AG04450 (cell line): Measurements from ENCODE around the gene ADGRE1. TPM values are rescaled to one million over a fixed set of nuclear protein-coding genes. Genes with fewer than 3 reads are reported as not detected.

Experiments used
- CTCF ChIA-PET: fragments of 300-600, 350-600 bp; formaldehyde crosslinking; extraction: SDS; loops from one replicate; lab custom pipeline; 2022; ENCODE audit warnings: antibody characterized with exemption, inconsistent platforms; lab: Charles Lee
- POLR2A ChIA-PET: fragments of 350-600 bp; formaldehyde crosslinking; extraction: SDS; loops from one replicate; lab custom pipeline; 2021; ENCODE audit warnings: antibody characterized with exemption, inconsistent platforms; lab: Yijun Ruan, JAX
- DNase-seq: peaks from one replicate; pipeline ENCODE4 v3.0.0-alpha.2; 2011; ENCODE audit warnings: low read depth, low spot score
- H3K27ac ChIP-seq: one replicate; pipeline ENCODE4 v1.5.1; 2012; ENCODE audit warnings: low read depth, low read length, control low read depth
- H3K27me3 ChIP-seq: one replicate; pipeline ENCODE4 v1.6.0; 2012; ENCODE audit warnings: low read length; ENCODE audit not compliant: control insufficient read depth, insufficient read depth
- H3K4me3 ChIP-seq: 2 replicates; pipeline ENCODE4 v1.5.1; 2011; ENCODE audit warnings: mild to moderate bottlenecking, low read depth, low read length, control low read depth
- H3K9me3 ChIP-seq: 2 replicates; pipeline ENCODE4 v1.5.1; 2012; ENCODE audit warnings: low read length; ENCODE audit not compliant: control insufficient read depth, insufficient read depth
- polyA plus RNA-seq: library from polyadenylated mRNA; depleted of rRNA; stranded (reverse); fragments of >200 nt; gene quantifications from 2 replicates; pipeline ENCODE4 v1.2.3, GENCODE V29; 2011; rRNA removed
- small RNA-seq: library from RNA; depleted of rRNA; stranded (forward); fragments of <200 nt; gene quantifications from one replicate; pipeline ENCODE3, GENCODE V24; 2012; ENCODE audit warnings: low read depth; ENCODE audit not compliant: insufficient read length
- TF ChIP-seq, protein P1 (sequence below): IDR thresholded peaks from 2 replicates; pipeline ENCODE4 v1.5.1; 2011; ENCODE audit warnings: low read depth, low read length, control low read depth, inconsistent platforms

ADGRE1 gene
- polyA plus RNA-seq, 1 experiment, result not detected

DNA sequence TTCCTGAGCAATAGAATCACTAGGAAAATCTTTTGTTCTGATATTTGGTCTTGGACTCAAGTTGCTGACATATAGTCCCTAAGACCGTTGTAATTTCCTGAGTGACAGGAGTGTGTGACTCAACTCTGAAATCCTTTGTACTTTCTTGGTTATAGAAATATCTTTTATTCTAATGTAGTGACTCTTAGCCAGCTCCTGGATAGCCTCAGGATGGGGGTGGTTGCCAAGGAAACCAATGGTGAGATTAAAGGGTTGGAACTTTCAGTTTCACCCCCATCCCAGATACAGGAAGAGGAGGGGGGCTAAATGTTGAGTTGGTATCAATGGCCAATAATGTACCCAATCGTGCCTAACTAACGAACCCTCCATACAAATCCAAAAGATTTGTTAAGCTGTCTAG, 92.0 kb downstream of the ADGRE1 start:
- TF ChIP-seq, protein P1, sequence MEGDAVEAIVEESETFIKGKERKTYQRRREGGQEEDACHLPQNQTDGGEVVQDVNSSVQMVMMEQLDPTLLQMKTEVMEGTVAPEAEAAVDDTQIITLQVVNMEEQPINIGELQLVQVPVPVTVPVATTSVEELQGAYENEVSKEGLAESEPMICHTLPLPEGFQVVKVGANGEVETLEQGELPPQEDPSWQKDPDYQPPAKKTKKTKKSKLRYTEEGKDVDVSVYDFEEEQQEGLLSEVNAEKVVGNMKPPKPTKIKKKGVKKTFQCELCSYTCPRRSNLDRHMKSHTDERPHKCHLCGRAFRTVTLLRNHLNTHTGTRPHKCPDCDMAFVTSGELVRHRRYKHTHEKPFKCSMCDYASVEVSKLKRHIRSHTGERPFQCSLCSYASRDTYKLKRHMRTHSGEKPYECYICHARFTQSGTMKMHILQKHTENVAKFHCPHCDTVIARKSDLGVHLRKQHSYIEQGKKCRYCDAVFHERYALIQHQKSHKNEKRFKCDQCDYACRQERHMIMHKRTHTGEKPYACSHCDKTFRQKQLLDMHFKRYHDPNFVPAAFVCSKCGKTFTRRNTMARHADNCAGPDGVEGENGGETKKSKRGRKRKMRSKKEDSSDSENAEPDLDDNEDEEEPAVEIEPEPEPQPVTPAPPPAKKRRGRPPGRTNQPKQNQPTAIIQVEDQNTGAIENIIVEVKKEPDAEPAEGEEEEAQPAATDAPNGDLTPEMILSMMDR, result no peak
- CTCF ChIA-PET, result no interaction called here
- POLR2A ChIA-PET, result no interaction called here
- Histone ChIP-seq H3K27ac (no peak overlapping the region), H3K27me3 (no peaks in the 10 kb centered on the region), H3K9me3 (peaks cover 20% of the 10 kb centered on the region), H3K4me3 (no peak overlapping the region)
- no peak for DNase-seq

- no peak overlapping the region for H3K4me3 ChIP-seq
- no peaks in the 10 kb centered on the region for H3K27me3 ChIP-seq
- TF ChIP-seq, protein P1, result no peak
- H3K27ac ChIP-seq, result no peak overlapping the region
- CTCF ChIA-PET, result no interaction called here
- no peak for DNase-seq
- H3K9me3 ChIP-seq, result peaks cover 24% of the 10 kb centered on the region
- POLR2A ChIA-PET, result no interaction called here
Measured at GRCh38 chr19:6983448-6983847, 96.1 kb downstream of the ADGRE1 start.

GRCh38 chr19:6987850-6988249, 100.5 kb downstream of the ADGRE1 start:
- Histone ChIP-seq H3K9me3 (peaks cover 40% of the 10 kb centered on the region), H3K27me3 (no peaks in the 10 kb centered on the region), H3K4me3 (no peak overlapping the region), H3K27ac (no peak overlapping the region)
- CTCF ChIA-PET, result no interaction called here
- POLR2A ChIA-PET, result interaction anchor here (0.7 kb wide), 1 partner anchor 187 kb away, joined by 6 read pairs; no protein-coding TSS in a partner anchor
- DNase-seq, result no peak
- TF ChIP-seq, protein P1, result no peak

DNA sequence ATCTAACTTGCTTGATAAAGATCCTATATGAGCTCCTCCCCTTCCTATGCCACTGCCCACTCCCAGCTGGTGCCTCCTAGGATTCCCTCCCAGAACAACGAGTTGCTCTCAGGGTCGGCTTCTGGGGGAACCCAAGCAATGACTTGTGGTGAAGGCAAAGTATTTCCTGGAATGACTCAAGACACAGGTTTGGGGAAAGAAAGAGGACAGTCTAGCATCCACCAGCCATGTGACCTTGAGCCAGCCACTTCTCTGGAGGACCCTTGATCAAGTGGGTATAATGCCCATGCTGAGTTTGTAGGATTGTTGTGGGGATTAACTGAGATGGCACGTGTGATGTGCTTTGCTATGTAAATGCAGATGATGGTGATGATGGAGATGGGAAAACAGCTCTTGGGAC, 100.9 kb downstream of the ADGRE1 start:
- Histone ChIP-seq H3K27ac (no peak overlapping the region), H3K9me3 (peaks cover 38% of the 10 kb centered on the region), H3K27me3 (no peaks in the 10 kb centered on the region), H3K4me3 (no peak overlapping the region)
- POLR2A ChIA-PET, result interaction anchor here (0.6 kb wide), 1 partner anchor 15 kb away, joined by 3 read pairs; no protein-coding TSS in a partner anchor
- CTCF ChIA-PET, result no interaction called here
- TF ChIP-seq, protein P1, result no peak
- DNase-seq, result no peak

Small RNAs within 50 kb of the gene (small RNA-seq; reads per million reads assigned to genes)
- gene RF00017, result not detected

Other genes starting within 250 kb of the ADGRE1 start
- not detected in 2 replicates for gene TNFSF14, start 217.4 kb upstream of the ADGRE1 start, polyA plus RNA-seq
- gene C3, start 166.9 kb upstream of the ADGRE1 start, polyA plus RNA-seq, result 1.6 and 1.8 TPM in 2 replicates
- gene GPR108, start 150.0 kb upstream of the ADGRE1 start, polyA plus RNA-seq, result 34.5 and 50.8 TPM in 2 replicates
- 27.6 and 29.3 TPM in 2 replicates for gene TRIP10, start 147.9 kb upstream of the ADGRE1 start, polyA plus RNA-seq
- gene SH2D3A, start 120.1 kb upstream of the ADGRE1 start, polyA plus RNA-seq, result not detected in 2 replicates
- gene VAV1, start 114.9 kb upstream of the ADGRE1 start, polyA plus RNA-seq, result not detected in 2 replicates
- not detected in 2 replicates for gene MBD3L2B, start 133.9 kb downstream of the ADGRE1 start, polyA plus RNA-seq
- not detected in 2 replicates for gene MBD3L5, start 143.0 kb downstream of the ADGRE1 start, polyA plus RNA-seq
- not detected in 2 replicates for gene MBD3L4, start 152.6 kb downstream of the ADGRE1 start, polyA plus RNA-seq
- not detected in 2 replicates for gene MBD3L2, start 161.7 kb downstream of the ADGRE1 start, polyA plus RNA-seq
- not detected in 2 replicates for gene MBD3L3, start 171.1 kb downstream of the ADGRE1 start, polyA plus RNA-seq
- 5.2 and 6.2 TPM in 2 replicates for gene ZNF557, start 182.1 kb downstream of the ADGRE1 start, polyA plus RNA-seq